ENCODE measurements around the gene CPNE5.

- TF ChIP-seq, protein P1, sequence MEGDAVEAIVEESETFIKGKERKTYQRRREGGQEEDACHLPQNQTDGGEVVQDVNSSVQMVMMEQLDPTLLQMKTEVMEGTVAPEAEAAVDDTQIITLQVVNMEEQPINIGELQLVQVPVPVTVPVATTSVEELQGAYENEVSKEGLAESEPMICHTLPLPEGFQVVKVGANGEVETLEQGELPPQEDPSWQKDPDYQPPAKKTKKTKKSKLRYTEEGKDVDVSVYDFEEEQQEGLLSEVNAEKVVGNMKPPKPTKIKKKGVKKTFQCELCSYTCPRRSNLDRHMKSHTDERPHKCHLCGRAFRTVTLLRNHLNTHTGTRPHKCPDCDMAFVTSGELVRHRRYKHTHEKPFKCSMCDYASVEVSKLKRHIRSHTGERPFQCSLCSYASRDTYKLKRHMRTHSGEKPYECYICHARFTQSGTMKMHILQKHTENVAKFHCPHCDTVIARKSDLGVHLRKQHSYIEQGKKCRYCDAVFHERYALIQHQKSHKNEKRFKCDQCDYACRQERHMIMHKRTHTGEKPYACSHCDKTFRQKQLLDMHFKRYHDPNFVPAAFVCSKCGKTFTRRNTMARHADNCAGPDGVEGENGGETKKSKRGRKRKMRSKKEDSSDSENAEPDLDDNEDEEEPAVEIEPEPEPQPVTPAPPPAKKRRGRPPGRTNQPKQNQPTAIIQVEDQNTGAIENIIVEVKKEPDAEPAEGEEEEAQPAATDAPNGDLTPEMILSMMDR (IDR thresholded peaks at IDR 0.05): no peak
- TF ChIP-seq POLR2A (IDR thresholded peaks at IDR 0.05): no peak
Observed at GRCh38 chr6:36807143-36807542, 32.1 kb downstream of the CPNE5 start.

Measured in uterus (tissue), 2 donors.